Neuronal stem cell (in vitro differentiated cells): ENCODE data around the gene TRIM50.
"Not testable (repeated sequence)": the region's sequence is repeated elsewhere in the genome, so short reads cannot be mapped to it uniquely, and the experiment has no call there.

Source experiments
- DNase-seq: peaks from one replicate; pipeline ENCODE4 v3.0.0-alpha.2; 2013; ENCODE audit warnings: low spot score
- H2AFZ ChIP-seq: one replicate; pipeline ENCODE4 v1.6.1; 2013; ENCODE audit warnings: mild to moderate bottlenecking, low read length, inconsistent platforms
- H2AK5ac ChIP-seq: 2 replicates; pipeline ENCODE4 v1.6.1; 2013; ENCODE audit warnings: low read depth, mild to moderate bottlenecking, inconsistent platforms, low read length, moderate library complexity, mixed read lengths
- H2BK120ac ChIP-seq: 2 replicates; pipeline ENCODE4 v1.6.1; 2013; ENCODE audit warnings: low read depth, mild to moderate bottlenecking, inconsistent platforms, low read length, moderate library complexity, mixed read lengths
- H2BK12ac ChIP-seq: one replicate; pipeline ENCODE4 v1.6.1; 2013; ENCODE audit warnings: low read length, inconsistent platforms
- H2BK15ac ChIP-seq: 2 replicates; pipeline ENCODE4 v1.6.1; 2013; ENCODE audit warnings: mild to moderate bottlenecking, low read length, inconsistent platforms, mixed read lengths
- H2BK5ac ChIP-seq: one replicate; pipeline ENCODE4 v1.6.1; 2013; ENCODE audit warnings: inconsistent platforms, mild to moderate bottlenecking, low read length, moderate library complexity
- H3K14ac ChIP-seq: one replicate; pipeline ENCODE4 v1.6.1; 2013; ENCODE audit warnings: low read length, inconsistent platforms
- H3K18ac ChIP-seq: 2 replicates; pipeline ENCODE4 v1.6.1; 2013; ENCODE audit warnings: low read length, inconsistent platforms
- H3K23ac ChIP-seq: 2 replicates; pipeline ENCODE4 v1.6.1; 2013; ENCODE audit warnings: low read depth, mild to moderate bottlenecking, mixed read lengths, low read length, inconsistent platforms; ENCODE audit not compliant: poor library complexity
- H3K27ac ChIP-seq: replicated peaks from 3 replicates; pipeline ENCODE4 v1.5.1; 2013; ENCODE audit warnings: low read length, inconsistent platforms
- H3K27me3 ChIP-seq, 3 experiments: 2 replicates each; pipeline ENCODE4 v1.6.1; 2013; ENCODE audit warnings: low read length in 3 of 3, mild to moderate bottlenecking in 2 of 3, inconsistent platforms in 1 of 3, low read depth in 1 of 3, mixed read lengths in 1 of 3, moderate library complexity in 1 of 3; ENCODE audit not compliant: control insufficient read depth in 3 of 3, insufficient read depth in 3 of 3
- H3K36me3 ChIP-seq, 2 donors: replicated peaks in 1 of 2; 2 replicates each; pipeline ENCODE4 v1.6.1; 2013; ENCODE audit warnings: low read length in 2 of 2; ENCODE audit not compliant: control insufficient read depth in 2 of 2, insufficient read depth in 2 of 2
- H3K4ac ChIP-seq: 2 replicates; pipeline ENCODE4 v1.6.1; 2013; ENCODE audit warnings: inconsistent platforms, mild to moderate bottlenecking, low read length, moderate library complexity
- H3K4me1 ChIP-seq, 2 donors: 1 replicate in 1 of 2; 2 replicates in 1 of 2; pipeline ENCODE4 v1.6.1; 2013; ENCODE audit warnings: low read length in 2 of 2, low read depth in 1 of 2; ENCODE audit not compliant: control insufficient read depth in 2 of 2, insufficient read depth in 1 of 2
- H3K4me2 ChIP-seq: one replicate; pipeline ENCODE4 v1.6.1; 2013; ENCODE audit warnings: mild to moderate bottlenecking, low read length, inconsistent platforms; ENCODE audit not compliant: insufficient read depth, poor library complexity, severe bottlenecking
- H3K4me3 ChIP-seq, 2 donors: 2 replicates each; pipeline ENCODE4 v1.5.1; 2013; ENCODE audit warnings: low read length in 2 of 2, mild to moderate bottlenecking in 2 of 2, inconsistent platforms in 1 of 2, moderate library complexity in 1 of 2
- H3K79me1 ChIP-seq: one replicate; pipeline ENCODE4 v1.6.1; 2013; ENCODE audit warnings: low read depth, mild to moderate bottlenecking, inconsistent platforms, low read length, moderate library complexity
- H3K9ac ChIP-seq: one replicate; pipeline ENCODE4 v1.6.1; 2013; ENCODE audit warnings: mild to moderate bottlenecking, low read depth, low read length, inconsistent platforms; ENCODE audit not compliant: poor library complexity
- H3K9me3 ChIP-seq, 2 donors: replicated peaks in 1 of 2; 2 replicates each; pipeline versions ENCODE3 to v1.6.1; 2013; ENCODE audit warnings: low read length in 2 of 2, mild to moderate bottlenecking in 2 of 2, inconsistent platforms in 1 of 2, low read depth in 1 of 2, mixed read lengths in 1 of 2, moderate library complexity in 1 of 2; ENCODE audit not compliant: control insufficient read depth in 2 of 2, insufficient read depth in 1 of 2
- H4K8ac ChIP-seq: one replicate; pipeline ENCODE4 v1.6.1; 2013; ENCODE audit warnings: low read depth, mild to moderate bottlenecking, inconsistent platforms, low read length, moderate library complexity
- H4K91ac ChIP-seq: one replicate; pipeline ENCODE4 v1.6.1; 2013; ENCODE audit warnings: low read length, low read depth, mild to moderate bottlenecking, inconsistent platforms; ENCODE audit not compliant: poor library complexity
- WGBS, 2 donors: extraction: QIAGEN DNeasy Blood & Tissue Kit; methylation state at CpG; one replicate each; pipeline ENCODE4 v1.1.7; 2013; ENCODE audit warnings: missing lambda C conversion rate in 2 of 2, mixed read lengths in 1 of 2; ENCODE audit not compliant: insufficient read length in 2 of 2, insufficient replicate concordance in 1 of 2; ENCODE audit errors: extremely low coverage in 2 of 2; 5-methylcytosine and 5-hydroxymethylcytosine counted together

The TRIM50 gene

DNA sequence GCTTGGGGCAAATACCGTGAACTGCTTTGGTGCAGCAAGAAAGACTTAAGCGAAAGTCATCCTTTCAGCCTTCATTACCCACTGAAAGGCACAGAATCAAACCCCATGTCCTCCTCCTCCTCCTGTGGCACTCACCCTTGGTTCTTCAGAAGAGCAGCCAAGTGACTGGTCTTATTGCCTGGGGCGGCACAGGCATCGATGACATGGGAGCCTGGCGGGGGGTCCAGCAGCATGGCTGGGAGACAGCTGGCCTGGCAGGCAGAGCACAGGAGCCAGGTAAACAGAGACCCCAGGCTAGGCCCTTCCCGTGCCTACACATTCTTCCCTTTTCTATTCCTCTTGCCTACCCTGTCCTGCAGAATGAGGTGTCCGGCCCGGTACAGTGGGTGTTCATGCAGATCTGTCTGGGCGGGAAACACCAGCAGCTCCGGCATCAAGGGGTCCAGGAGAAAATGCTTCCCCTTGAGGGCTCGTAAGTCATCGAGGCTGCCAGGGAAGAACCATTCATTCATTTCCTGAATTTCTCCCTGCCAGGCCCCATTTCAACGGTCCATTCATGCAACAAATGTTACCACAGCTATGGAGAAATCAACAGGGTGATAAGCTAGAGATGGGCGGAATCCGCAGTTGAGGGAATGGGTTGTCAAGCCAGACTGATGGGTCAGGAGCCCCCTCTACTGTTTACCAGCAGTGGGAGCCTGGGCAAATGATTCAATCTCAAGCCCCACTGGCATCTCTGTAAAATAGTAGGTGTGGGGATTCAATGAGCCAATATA is 23.1 kb downstream of the TRIM50 start:
- not testable (repeated sequence) for H2BK12ac ChIP-seq, H3K18ac ChIP-seq, H3K9ac ChIP-seq, H3K4me3 ChIP-seq, H4K91ac ChIP-seq, H3K27ac ChIP-seq, H2BK15ac ChIP-seq, H3K4me2 ChIP-seq, H4K8ac ChIP-seq, H3K4ac ChIP-seq, H2BK120ac ChIP-seq, H3K23ac ChIP-seq, H3K4me1 ChIP-seq, H2AFZ ChIP-seq, DNase-seq, H3K27me3 ChIP-seq, H2AK5ac ChIP-seq, H2BK5ac ChIP-seq, H3K9me3 ChIP-seq, H3K14ac ChIP-seq
- Histone ChIP-seq H3K36me3 (peaks cover 19 to 35% of the 10 kb centered on the region in 2 donors), H3K79me1 (peaks cover 11% of the 10 kb centered on the region)
- WGBS, 2 donors, result no CpG with 5 or more reads among the region's 15 CpGs

DNA sequence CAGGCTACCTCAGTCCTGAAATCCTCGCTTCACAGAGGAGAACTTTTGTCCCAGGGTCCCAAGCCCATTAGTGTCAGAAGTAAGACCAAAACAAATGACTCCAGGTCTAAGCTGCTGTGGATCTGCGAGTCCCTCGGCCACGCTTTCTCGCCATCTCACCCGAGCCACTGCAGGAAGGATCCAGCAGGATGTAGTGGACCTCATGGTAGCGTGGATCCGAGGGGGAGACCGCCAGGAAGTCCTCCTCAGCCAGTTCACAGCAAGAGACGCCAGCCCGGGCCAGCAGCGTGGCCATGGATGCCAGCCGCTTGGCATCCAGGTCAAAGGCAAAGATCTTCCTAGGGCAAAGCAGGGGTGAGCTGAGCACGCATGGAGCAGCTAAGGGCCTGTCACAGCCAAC is 23.8 kb downstream of the TRIM50 start:
- Histone ChIP-seq H3K36me3 (peaks cover 19 to 35% of the 10 kb centered on the region in 2 donors), H2BK5ac (no peak overlapping the region), H4K8ac (no peak overlapping the region), H3K14ac (no peak overlapping the region), H2BK15ac (no peak overlapping the region), H2AK5ac (no peak overlapping the region), H4K91ac (no peak overlapping the region), H3K79me1 (peaks cover 11% of the 10 kb centered on the region), H3K27me3 (no peaks in the 10 kb centered on the region), H2AFZ (no peak overlapping the region), H3K4me3 (no peak overlapping the region), H2BK120ac (no peak overlapping the region), H3K9me3 (no peaks in the 10 kb centered on the region), H3K23ac (no peak overlapping the region), H3K18ac (no peak overlapping the region), H2BK12ac (no peak overlapping the region), H3K4ac (no peak overlapping the region), H3K27ac (no peak overlapping the region), H3K4me1 (peaks cover 0 to 2% of the 10 kb centered on the region in 2 donors), H3K9ac (no peak overlapping the region), H3K4me2 (no peak overlapping the region)
- no peak for DNase-seq
- WGBS, 2 donors, result no CpG with 5 or more reads among the region's 14 CpGs

DNA sequence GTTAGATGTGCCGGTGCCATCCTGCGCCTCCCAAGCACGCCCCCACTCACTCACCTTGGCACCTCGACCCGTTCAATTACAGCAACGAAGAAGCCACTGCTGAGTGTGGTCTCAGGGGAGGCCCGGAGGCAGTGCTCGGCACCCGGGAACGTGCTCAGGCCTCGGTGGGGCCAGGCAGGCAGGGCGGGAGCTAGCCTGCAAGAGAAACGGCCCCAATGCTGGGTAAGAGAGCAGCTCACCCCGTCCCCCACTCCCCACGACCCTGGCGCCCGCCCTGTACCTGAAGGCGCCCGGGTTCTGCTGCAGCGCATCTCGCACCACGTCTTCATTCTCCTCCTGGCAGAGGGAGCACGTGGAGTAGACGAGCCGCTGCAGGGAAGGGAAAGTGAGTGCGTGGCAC is 24.3 kb downstream of the TRIM50 start:
- H2BK5ac ChIP-seq, result no peak overlapping the region
- WGBS, 2 donors, result no CpG with 5 or more reads among the region's 26 CpGs
- H3K9ac ChIP-seq, result no peak overlapping the region
- no peak for DNase-seq
- H3K27ac ChIP-seq, result no peak overlapping the region
- no peak overlapping the region for H2AK5ac ChIP-seq
- peaks cover 0 to 2% of the 10 kb centered on the region in 2 donors for H3K4me1 ChIP-seq
- H3K79me1 ChIP-seq, result peaks cover 11% of the 10 kb centered on the region
- H3K23ac ChIP-seq, result no peak overlapping the region
- no peak overlapping the region for H2BK12ac ChIP-seq
- no peaks in the 10 kb centered on the region for H3K9me3 ChIP-seq
- no peak overlapping the region for H3K4me2 ChIP-seq
- H3K14ac ChIP-seq, result no peak overlapping the region
- no peak overlapping the region for H3K4ac ChIP-seq
- H3K36me3 ChIP-seq, result peaks cover 19 to 35% of the 10 kb centered on the region in 2 donors
- H3K27me3 ChIP-seq, result no peaks in the 10 kb centered on the region
- H3K4me3 ChIP-seq, result no peak overlapping the region
- no peak overlapping the region for H4K91ac ChIP-seq
- no peak overlapping the region for H3K18ac ChIP-seq
- H2AFZ ChIP-seq, result no peak overlapping the region
- H2BK120ac ChIP-seq, result no peak overlapping the region
- no peak overlapping the region for H2BK15ac ChIP-seq
- H4K8ac ChIP-seq, result no peak overlapping the region

DNA sequence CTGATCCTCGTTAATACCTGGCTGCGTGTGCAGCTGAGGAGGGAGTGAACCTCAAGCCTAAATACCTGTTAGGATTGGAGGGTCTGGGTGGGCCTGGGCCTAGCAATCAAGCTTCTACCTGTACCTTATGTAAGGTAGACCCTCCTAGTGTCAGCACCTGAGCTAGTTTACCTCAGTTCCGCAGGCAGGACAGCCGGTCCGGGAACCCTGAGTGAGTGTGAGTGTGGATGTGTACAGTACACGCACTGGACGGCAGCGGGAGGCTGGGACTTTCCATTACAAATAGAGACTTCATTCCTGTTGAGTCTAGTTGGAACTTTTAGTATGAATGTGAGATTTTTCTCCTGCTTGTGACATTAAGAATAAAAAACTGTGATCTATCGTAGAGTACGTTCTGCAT is 25.0 kb downstream of the TRIM50 start:
- not testable (repeated sequence) for H2AK5ac ChIP-seq, H3K4ac ChIP-seq, H3K4me3 ChIP-seq, H2BK15ac ChIP-seq, H3K14ac ChIP-seq, H3K79me1 ChIP-seq, H3K27ac ChIP-seq, H3K18ac ChIP-seq, H4K8ac ChIP-seq, H2BK12ac ChIP-seq, H3K23ac ChIP-seq, H4K91ac ChIP-seq, H2BK120ac ChIP-seq, H3K4me1 ChIP-seq, H3K4me2 ChIP-seq, DNase-seq, H3K9me3 ChIP-seq, H3K27me3 ChIP-seq, H3K9ac ChIP-seq, H2AFZ ChIP-seq, H2BK5ac ChIP-seq
- WGBS, 2 donors, result no CpG with 5 or more reads among the region's 10 CpGs
- peaks cover 19 to 35% of the 10 kb centered on the region in 2 donors for H3K36me3 ChIP-seq
